CD4-positive, alpha-beta T cell treated with Interleukin-6 for 4 hours (primary cell): ENCODE results near the gene SLC17A1.
"Not testable (repeated sequence)": the region's sequence is repeated elsewhere in the genome, so short reads cannot be mapped to it uniquely, and the experiment has no call there.

ENCODE experiments used
- DNase-seq: peaks from one replicate; pipeline ENCODE4 v3.0.0-alpha.2; 2020; ENCODE audit warnings: mixed read lengths

The SLC17A1 gene

DNA sequence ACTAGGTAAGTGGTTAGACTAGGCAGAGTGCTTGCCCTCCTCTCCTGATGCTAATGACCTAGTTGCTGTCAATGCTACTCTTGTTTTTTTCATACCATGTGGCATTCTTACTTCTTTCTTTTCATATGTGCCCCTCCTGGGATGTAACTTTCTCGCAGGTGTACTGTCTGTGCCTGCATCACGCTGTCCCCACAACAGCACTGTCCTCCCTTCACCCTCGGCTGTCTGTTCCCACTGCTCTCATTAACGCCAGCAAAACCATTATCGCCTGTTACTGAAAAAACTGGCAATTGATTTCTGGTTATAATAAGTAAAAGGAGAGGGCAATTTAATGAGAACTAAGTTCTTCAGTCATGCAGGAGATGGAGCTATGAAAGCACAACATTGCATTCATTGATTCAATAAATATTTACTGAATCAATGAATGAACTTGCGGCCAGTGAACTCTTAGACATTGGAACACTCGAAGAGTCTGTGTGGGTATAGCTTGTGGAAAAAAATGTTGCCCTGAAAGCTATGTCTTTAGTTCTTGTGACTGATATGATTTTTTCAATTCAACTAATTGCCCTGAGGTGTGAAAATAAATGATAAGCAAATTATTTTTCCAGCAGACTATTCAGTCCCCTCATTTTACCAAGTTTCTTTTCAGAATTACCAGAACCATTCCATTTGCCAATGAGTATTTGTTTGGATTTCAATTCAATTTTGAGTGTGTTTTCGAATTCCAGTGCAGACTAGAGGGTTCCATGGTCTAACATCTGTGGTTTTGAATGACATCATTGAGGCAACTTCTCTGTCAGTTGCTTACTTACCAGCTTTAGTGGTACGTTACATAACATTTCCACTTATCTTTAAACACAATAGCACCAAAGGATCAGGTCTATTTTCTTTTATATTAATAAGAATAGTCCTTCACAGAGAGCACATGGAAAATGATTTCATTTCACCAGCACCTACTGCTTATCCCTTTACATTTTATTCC is 75.2 kb downstream of the SLC17A1 start:
- DNase-seq, result no peak

DNA sequence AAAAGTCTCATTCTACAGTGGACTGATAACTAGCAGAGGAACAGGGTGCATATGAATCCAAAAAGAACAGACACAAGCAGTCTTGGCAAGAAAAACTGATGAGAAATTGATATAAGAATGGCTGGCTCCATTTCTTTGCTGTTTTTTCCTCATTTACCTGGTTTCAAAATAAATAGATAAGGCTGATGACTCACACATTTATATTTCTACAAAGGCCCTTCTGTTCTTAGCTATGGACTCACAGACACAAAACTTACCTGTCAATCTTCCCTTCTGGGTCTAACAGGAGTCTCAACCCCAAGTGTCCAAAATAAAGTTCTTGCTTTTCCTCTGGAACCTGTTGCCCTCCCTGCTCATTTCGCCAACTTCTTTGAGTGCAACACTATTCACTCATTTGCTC is 76.4 kb downstream of the SLC17A1 start:
- DNase-seq, result no peak

DNA sequence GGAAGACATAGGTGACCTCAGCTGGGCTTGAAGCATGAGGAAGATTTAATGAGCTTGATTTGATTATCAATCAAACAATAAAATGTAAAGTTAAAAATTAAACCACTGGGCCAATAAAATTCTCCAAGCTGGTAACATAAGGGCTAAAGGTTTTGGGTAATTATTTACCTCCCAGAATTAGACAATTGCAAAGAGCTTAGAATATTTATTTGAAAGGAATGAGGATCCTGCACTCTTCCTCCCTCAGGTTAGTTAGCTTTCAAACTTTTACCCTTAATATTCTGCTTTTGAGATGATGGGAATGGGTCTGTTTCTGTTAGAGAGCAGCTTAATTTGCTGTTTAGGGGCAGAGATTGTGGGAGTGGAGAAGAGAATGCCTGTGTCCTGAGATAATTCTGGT is 77.3 kb downstream of the SLC17A1 start, which contains the start of gene SLC17A4:
SLC17A4 (plus strand) TSS at position 208 of the 400 bp plus-strand sequence. CDS start 7,221 bp downstream, outside the sequence.
- no peak for DNase-seq

DNA sequence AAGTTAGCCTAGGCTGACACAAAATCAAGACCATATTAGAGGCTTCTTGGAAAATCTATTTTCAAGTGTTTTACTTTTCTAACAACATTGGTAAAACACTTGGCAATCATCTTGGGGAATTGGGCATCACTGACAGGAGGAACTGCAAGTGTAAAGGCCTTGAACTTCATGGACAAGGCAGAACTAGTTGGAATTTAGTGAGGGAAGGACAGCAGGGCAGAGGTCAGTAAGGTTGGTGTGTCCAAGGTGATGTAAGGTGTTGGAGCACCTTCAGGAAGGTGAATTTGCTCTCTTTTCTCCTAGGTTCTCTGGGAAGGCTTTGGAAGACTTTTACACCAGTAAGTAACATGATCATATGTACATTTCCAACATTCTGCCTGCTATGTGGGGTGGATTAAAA is 78.8 kb downstream of the SLC17A1 start:
- no peak for DNase-seq

DNA sequence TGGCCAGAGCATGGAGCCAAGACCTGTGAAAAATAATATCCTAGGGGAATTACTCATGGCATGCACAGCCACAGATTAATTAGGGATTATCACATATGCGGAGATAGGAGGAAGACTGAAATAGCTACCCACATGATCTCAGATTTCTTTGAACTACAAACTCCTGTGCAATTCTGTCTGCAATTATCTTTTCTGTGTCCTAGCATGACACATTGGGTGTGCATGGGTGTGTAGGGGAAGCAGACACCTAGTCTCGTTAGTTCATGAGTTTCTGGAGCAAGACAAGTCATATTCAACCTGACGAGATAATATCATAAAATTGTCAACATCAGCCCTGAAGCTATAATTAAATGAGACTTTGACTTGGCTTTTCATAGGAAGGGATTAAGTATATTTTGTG is 80.9 kb downstream of the SLC17A1 start:
- no peak for DNase-seq

DNA sequence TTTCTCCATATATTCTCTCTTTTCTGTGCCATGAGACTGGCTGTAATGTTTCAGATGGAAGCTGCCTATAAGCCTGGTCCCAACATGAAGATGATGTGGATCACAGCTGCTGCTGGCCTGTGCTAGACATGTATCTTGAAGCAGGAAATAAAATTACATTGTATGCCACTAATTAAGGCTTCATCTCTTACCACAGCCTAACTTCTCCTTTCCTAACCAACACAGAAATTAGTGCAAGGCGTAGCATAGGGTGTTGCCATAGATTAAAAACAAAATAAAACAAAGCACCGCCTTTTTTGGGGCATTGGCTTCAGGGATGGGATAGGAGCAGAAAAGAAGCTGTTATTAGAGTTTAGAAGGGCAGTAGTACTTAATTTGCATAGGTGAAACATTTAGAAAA is 82.0 kb downstream of the SLC17A1 start:
- DNase-seq, result no peak

DNA sequence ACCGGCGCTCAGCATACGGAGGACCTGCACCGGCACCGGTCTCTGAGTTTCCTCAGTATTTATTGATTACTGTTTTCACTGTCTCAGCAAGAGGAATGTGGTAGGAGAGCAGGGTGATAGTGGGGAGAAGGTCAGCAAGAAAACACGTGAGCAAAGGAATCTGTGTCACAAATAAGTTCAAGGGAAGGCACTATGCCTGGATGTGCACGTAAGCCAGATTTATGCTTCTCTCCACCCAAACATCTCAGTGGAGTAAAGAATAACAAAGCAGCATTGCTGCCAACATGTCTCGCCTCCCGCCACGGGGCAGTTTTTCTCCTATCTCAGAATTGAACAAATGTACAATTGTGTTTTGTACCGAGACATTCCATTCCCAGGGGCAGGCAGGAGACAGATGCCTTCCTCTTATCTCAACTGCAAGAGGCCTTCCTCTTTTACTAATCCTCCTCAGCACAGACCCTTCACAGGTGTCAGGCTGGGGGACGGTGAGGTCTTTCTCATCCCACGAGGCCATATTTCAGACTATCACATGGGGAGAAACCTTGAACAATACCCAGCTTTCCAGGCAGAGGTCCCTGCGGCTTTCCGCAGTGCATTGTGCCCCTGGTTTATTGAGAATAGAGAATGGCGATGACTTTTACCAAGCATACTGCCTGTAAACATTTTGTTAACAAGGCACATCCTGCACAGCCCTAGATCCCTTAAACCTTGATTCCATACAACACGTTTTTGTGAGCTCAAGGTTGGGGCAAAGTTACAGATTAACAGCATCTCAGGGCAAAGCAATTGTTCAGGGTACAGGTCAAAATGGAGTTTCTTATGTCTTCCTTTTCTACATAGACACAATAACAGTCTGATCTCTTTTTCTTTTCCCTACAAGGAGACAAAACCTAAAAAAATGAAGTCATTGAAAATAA is 83.0 kb downstream of the SLC17A1 start:
- not testable (repeated sequence) for DNase-seq

DNA sequence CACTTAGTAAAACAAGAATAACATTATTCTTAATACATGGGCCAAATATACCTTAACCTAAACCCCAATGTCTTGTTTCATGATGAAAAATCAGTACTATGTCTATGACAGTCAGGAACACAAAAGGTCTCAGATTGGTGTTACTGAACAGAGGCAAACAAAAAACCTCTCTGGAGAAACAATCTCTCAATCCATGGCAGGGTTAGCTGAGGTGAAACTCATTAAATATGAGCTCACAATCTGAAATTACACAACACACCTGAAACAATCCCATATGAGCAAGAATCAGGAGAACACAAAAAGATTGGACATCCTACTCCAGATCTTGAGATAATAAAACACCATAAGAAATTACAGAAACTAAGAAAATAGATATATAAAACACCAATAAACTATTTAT is 83.8 kb downstream of the SLC17A1 start:
- no peak for DNase-seq

DNA sequence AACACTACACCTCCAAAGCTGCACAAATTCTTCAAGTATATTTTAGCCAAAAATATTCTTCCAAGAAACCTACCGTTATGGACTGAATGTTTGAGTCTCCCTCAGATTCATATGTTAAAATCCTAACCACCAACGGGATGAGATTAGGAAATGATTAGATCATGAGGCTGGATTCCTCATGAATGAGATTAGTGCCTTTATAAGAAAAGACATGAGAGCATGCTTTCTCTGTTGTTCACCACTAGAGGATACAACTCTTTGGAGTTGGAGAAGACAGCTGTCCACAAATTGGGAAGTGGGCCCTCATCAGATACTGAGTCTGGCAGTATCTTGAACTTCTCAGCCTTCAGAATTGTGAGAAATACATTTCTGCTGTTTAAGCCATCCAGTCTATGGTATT is 84.4 kb downstream of the SLC17A1 start:
- DNase-seq, result no peak

DNA sequence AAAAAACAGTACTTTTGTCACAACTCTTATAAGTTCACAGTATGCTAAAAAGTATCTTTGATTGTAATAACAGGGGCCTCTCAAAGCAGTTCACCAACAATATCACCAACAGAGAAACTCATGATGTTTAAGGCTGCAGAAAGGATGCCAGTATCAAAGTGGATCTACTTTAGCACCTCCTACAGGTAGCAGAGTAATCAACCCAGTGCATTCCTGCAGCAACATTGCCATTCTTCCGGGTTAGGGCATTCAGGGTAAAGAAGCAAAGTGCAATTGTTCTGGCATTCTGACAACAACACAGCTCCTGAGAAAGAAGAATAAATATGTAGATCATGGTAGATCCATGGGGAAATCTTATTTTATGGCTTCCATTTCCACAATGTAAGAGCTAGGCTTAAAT is 84.9 kb downstream of the SLC17A1 start:
- DNase-seq, result no peak

DNA sequence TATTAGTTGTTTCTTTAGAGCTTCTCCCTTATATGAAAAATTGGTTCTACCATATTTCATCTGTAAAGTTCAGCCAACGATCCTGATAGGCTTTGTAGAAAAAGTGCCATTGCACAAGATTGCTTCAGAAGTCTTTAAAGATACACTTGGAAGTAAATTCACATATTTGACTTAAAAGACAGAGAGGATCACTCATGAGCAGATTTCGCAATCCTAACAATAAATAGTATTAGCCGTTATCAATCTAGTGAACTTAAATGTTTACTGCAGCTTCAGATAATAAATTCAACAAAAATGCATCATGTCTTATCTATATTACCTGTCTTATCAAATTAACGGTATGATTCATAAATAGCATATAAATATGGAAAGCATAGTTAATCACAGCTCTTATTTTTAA is 86.0 kb downstream of the SLC17A1 start:
- DNase-seq, result no peak

DNA sequence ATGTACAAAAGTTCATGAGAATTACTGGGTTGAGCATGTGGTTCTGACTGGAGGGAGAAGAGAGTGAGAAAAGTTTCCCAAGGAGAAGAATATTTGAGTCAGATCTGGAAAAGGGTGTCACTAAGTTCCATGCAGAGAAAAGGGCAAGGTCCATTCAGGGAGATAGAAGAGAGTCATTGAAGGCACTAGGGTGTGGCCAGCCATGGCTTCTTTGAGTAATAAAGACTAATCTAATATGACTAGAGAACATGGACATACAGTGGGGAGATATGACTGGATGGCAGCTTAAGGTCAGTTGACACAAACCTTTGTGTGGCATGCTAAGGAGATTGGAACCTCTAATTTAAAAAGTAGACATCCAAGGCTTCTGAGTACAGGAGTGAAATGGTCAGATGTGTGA is 88.0 kb downstream of the SLC17A1 start:
- no peak for DNase-seq

DNA sequence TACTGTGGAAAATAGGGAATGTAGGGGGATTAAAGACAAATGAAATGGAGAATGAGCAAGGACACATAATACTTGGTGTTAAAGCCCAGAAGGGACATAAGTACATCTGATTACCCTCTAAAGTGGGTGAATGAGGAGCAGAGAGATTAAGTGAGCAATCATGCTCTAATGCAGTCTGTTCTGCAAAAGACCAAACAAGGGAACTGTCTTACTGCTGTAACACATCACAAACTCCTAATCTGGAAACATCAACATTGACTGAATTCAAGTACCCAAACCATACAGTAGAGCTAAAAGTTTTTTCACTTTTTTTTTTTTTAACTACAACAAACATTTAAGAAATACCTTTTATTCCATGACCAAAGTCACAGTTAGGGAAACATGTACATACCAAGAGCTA is 96.6 kb downstream of the SLC17A1 start:
- DNase-seq, result no peak
